Smooth muscle cell (in vitro differentiated cells): ENCODE results near the gene THAP8. TPM values are rescaled to one million over a fixed set of nuclear protein-coding genes. Genes with fewer than 3 reads are reported as not detected.

Experiments
- DNase-seq: peaks from one replicate; lab custom pipeline; 2025; ENCODE audit not compliant: unreplicated experiment; lab: John Stamatoyannopoulos, UW
- H2AFZ ChIP-seq: fragments of 200-600 bp; sonication (generic); 2 replicates; pipeline ENCODE4 v1.6.0; 2016; ENCODE audit warnings: antibody characterized with exemption, low read depth, mild to moderate bottlenecking
- H3F3A ChIP-seq: fragments of 200-600 bp; sonication (generic); 2 replicates; pipeline ENCODE4 v1.6.0; 2017; ENCODE audit warnings: antibody characterized with exemption, low read depth
- H3K27ac ChIP-seq: fragments of 200-600 bp; sonication (generic); 2 replicates; pipeline ENCODE4 v1.5.1; 2016; ENCODE audit warnings: low read depth, mild to moderate bottlenecking
- H3K27me3 ChIP-seq: fragments of 200-600 bp; sonication (generic); 2 replicates; pipeline ENCODE4 v1.6.1; 2016; ENCODE audit warnings: low read depth, mild to moderate bottlenecking
- H3K36me3 ChIP-seq: fragments of 200-600 bp; sonication (generic); 2 replicates; pipeline ENCODE4 v1.5.1; 2016; ENCODE audit warnings: low read depth
- H3K4me1 ChIP-seq: fragments of 200-600 bp; sonication (generic); 2 replicates; pipeline ENCODE4 v1.5.1; 2016; ENCODE audit warnings: low read depth
- H3K4me2 ChIP-seq: fragments of 200-600 bp; sonication (generic); 2 replicates; pipeline ENCODE4 v1.6.0; 2016; ENCODE audit warnings: mild to moderate bottlenecking
- H3K4me3 ChIP-seq: fragments of 200-600 bp; sonication (generic); 2 replicates; pipeline ENCODE4 v1.5.1; 2016; ENCODE audit warnings: mild to moderate bottlenecking
- H3K79me2 ChIP-seq: fragments of 200-600 bp; sonication (generic); 2 replicates; pipeline ENCODE4 v1.6.0; 2016; ENCODE audit warnings: low read depth, mild to moderate bottlenecking
- H3K9ac ChIP-seq: fragments of 200-600 bp; sonication (generic); 2 replicates; pipeline ENCODE4 v1.6.0; 2016; ENCODE audit warnings: low read depth
- H3K9me3 ChIP-seq: fragments of 200-600 bp; sonication (generic); replicated peaks from 2 replicates; pipeline ENCODE4 v1.5.1; 2016; ENCODE audit warnings: low read depth
- H4K20me1 ChIP-seq: fragments of 200-600 bp; sonication (generic); 2 replicates; pipeline ENCODE4 v1.6.0; 2016; ENCODE audit warnings: low read depth
- CTCF ChIP-seq: fragments of 200-600 bp; sonication (generic); IDR thresholded peaks from 2 replicates; pipeline ENCODE4 v1.5.1; 2017; ENCODE audit warnings: borderline replicate concordance, mild to moderate bottlenecking, antibody characterized with exemption; ENCODE audit not compliant: insufficient read depth, poor library complexity, severe bottlenecking
- WGBS: methylation state at CpG from one replicate; pipeline ENCODE4 v1.1.7; 2016; ENCODE audit warnings: low lambda C conversion rate; 5-methylcytosine and 5-hydroxymethylcytosine counted together
- polyA plus RNA-seq: library from polyadenylated mRNA; unstranded; fragments of >200 nt; fragmentation: Nextera tagmentation; extraction: Ambion mirVana; gene quantifications from 2 replicates; pipeline ENCODE4 v1.2.1, GENCODE V29; 2016
- total RNA-seq: library from RNA; depleted of rRNA; stranded (reverse); fragments of >200 nt; gene quantifications from 2 replicates; pipeline ENCODE4 v1.2.3, GENCODE V29; 2014

Gene THAP8
- total and polyA plus RNA-seq, 2 experiments from 2014 or later = 9.3 to 13.1 TPM

GRCh38 chr19:36093146-36093662 is 39.1 kb upstream of the THAP8 start:
- Histone ChIP-seq H3K9ac (no peak overlapping the region), H3K27me3 (no peaks in the 10 kb centered on the region), H3F3A (no peaks in the 10 kb centered on the region), H3K4me3 (no peak overlapping the region), H3K4me2 (no peak overlapping the region), H3K36me3 (no peaks in the 10 kb centered on the region), H3K79me2 (no peaks in the 10 kb centered on the region), H3K27ac (no peak overlapping the region), H2AFZ (no peak overlapping the region), H3K9me3 (no peaks in the 10 kb centered on the region), H4K20me1 (no peaks in the 10 kb centered on the region), H3K4me1 (no peaks in the 10 kb centered on the region)
- WGBS = 98% methylated on average over 5 of the region's 5 CpGs
- TF ChIP-seq CTCF = no peak
- DNase-seq = no peak

- H3K27ac ChIP-seq = no peak overlapping the region
- DNase-seq = no peak
- no peaks in the 10 kb centered on the region for H3K9me3 ChIP-seq
- H3K36me3 ChIP-seq = no peaks in the 10 kb centered on the region
- no peaks in the 10 kb centered on the region for H3K79me2 ChIP-seq
- no peak overlapping the region for H3K4me3 ChIP-seq
- H3K27me3 ChIP-seq = no peaks in the 10 kb centered on the region
- H4K20me1 ChIP-seq = no peaks in the 10 kb centered on the region
- H3K4me1 ChIP-seq = no peaks in the 10 kb centered on the region
- H3F3A ChIP-seq = no peaks in the 10 kb centered on the region
- no peak for TF ChIP-seq CTCF
- H3K9ac ChIP-seq = no peak overlapping the region
- H3K4me2 ChIP-seq = no peak overlapping the region
- WGBS = 96% methylated on average over 7 of the region's 7 CpGs
- H2AFZ ChIP-seq = no peak overlapping the region
Observed at GRCh38 chr19:36092566-36092965, 38.5 kb upstream of the THAP8 start.

- WGBS = 92% methylated on average over 13 of the region's 13 CpGs
Observed at GRCh38 chr19:36090910-36091695, 37.0 kb upstream of the THAP8 start.

More at GRCh38 chr19:36090910-36091695, 37.0 kb upstream of the THAP8 start:
- no peak overlapping the region for H3K9ac ChIP-seq
- no peak overlapping the region for H2AFZ ChIP-seq
- H4K20me1 ChIP-seq = no peaks in the 10 kb centered on the region
- H3K4me3 ChIP-seq = no peak overlapping the region
- no peaks in the 10 kb centered on the region for H3K79me2 ChIP-seq
- H3K27me3 ChIP-seq = no peaks in the 10 kb centered on the region
- H3K36me3 ChIP-seq = no peaks in the 10 kb centered on the region
- no peak for TF ChIP-seq CTCF
- H3K4me1 ChIP-seq = no peaks in the 10 kb centered on the region
- H3K9me3 ChIP-seq = no peaks in the 10 kb centered on the region
- no peak overlapping the region for H3K4me2 ChIP-seq
- no peaks in the 10 kb centered on the region for H3F3A ChIP-seq
- H3K27ac ChIP-seq = no peak overlapping the region
- DNase-seq = no peak
